Hematopoietic multipotent progenitor cell treated with erythropoietin and hydrocortisone succinate and interleukin-3 and kit ligand, for 4 days (in vitro differentiated cells): ENCODE measurements around the gene CDC5L.
A peak's percentile ranks its signal among the peaks of the same experiment; 100 is the strongest.

ENCODE experiments used
- DNase-seq: peaks from one replicate; pipeline ENCODE4 v3.0.0-alpha.2; 2015

Gene CDC5L

GRCh38 chr6:44375071-44375470, 12.4 kb upstream of the CDC5L start:
- DNase-seq: no peak

- DNase-seq: no peak
Measured at GRCh38 chr6:44377484-44377883, 10.0 kb upstream of the CDC5L start.

GRCh38 chr6:44377971-44378370, 9.5 kb upstream of the CDC5L start:
- DNase-seq: no peak

GRCh38 chr6:44381739-44382138, 5.8 kb upstream of the CDC5L start:
- DNase-seq: peak; percentile 83

GRCh38 chr6:44386364-44386928, 1.1 kb upstream of the CDC5L start:
- DNase-seq: no peak

GRCh38 chr6:44386929-44387345, 569 bp upstream of the CDC5L start:
- DNase-seq: no peak

- DNase-seq: peak; percentile 59
Measured at GRCh38 chr6:44388135-44388487, 605 bp downstream of the CDC5L start.

GRCh38 chr6:44388887-44389286, 1.4 kb downstream of the CDC5L start:
- DNase-seq: no peak

GRCh38 chr6:44390158-44390683, 2.7 kb downstream of the CDC5L start:
- peak; percentile 73 for DNase-seq

GRCh38 chr6:44395501-44395900, 8.0 kb downstream of the CDC5L start:
- no peak for DNase-seq

- no peak for DNase-seq
Measured at GRCh38 chr6:44396968-44397367, 9.5 kb downstream of the CDC5L start.

- DNase-seq: peak; percentile 18
Measured at GRCh38 chr6:44397424-44398164, 10.1 kb downstream of the CDC5L start.

GRCh38 chr6:44399991-44400390, 12.5 kb downstream of the CDC5L start:
- peak; percentile 27 for DNase-seq

- DNase-seq: no peak
Measured at GRCh38 chr6:44400572-44400971, 13.1 kb downstream of the CDC5L start.

GRCh38 chr6:44401138-44401537, 13.6 kb downstream of the CDC5L start:
- no peak for DNase-seq

- no peak for DNase-seq
Measured at GRCh38 chr6:44404022-44404714, 16.7 kb downstream of the CDC5L start.

- DNase-seq: no peak
Measured at GRCh38 chr6:44404715-44405099, 17.2 kb downstream of the CDC5L start.

GRCh38 chr6:44407951-44408670, 20.6 kb downstream of the CDC5L start:
- DNase-seq: no peak

GRCh38 chr6:44409207-44409794, 21.8 kb downstream of the CDC5L start:
- no peak for DNase-seq

- no peak for DNase-seq
Measured at GRCh38 chr6:44410363-44410762, 22.9 kb downstream of the CDC5L start.

- DNase-seq: no peak
Measured at GRCh38 chr6:44411141-44411540, 23.6 kb downstream of the CDC5L start.

GRCh38 chr6:44415449-44415848, 27.9 kb downstream of the CDC5L start:
- DNase-seq: peak; percentile 29
